H1 (cell line): ENCODE results near the gene MACROD2. TPM values are rescaled to one million over a fixed set of nuclear protein-coding genes. Genes with fewer than 3 reads are reported as not detected.

ENCODE experiments used
- CTCF ChIA-PET: fragments of 300-600 bp; sonication (Branson Sonifier 250); formaldehyde crosslinking; loops from one replicate; lab custom pipeline; 2021; ENCODE audit not compliant: partially characterized antibody; lab: Charles Lee
- POLR2A ChIA-PET: fragments of 300-600 bp; sonication (Branson Sonifier 250); formaldehyde crosslinking; loops from one replicate; lab custom pipeline; 2021; ENCODE audit warnings: inconsistent platforms; ENCODE audit not compliant: partially characterized antibody; lab: Charles Lee
- DNase-seq, 2 experiments: peaks; one replicate each; pipeline versions ENCODE4 v3.0.0 to v3.0.0-alpha.2; 2010 to 2022; ENCODE audit warnings: low spot score in 2 of 2, low read depth in 1 of 2, mixed read lengths in 1 of 2
- FAIRE-seq: peaks from 2 replicates; lab custom pipeline; 2011; peaks lifted over from hg19 to GRCh38; lab: Jason Lieb, UNC
- H2AFZ ChIP-seq: 2 replicates; pipeline ENCODE4 v1.8.1; 2012; ENCODE audit warnings: low read length, inconsistent platforms
- H2AK5ac ChIP-seq: 2 replicates; pipeline ENCODE4 v1.6.1; 2013; ENCODE audit warnings: low read depth, low read length
- H2BK120ac ChIP-seq: replicated peaks from 2 replicates; pipeline ENCODE3; 2013; ENCODE audit warnings: low read depth, low read length, inconsistent platforms
- H2BK12ac ChIP-seq: 2 replicates; pipeline ENCODE4 v1.6.1; 2013; ENCODE audit warnings: low read depth, low read length
- H2BK15ac ChIP-seq: 2 replicates; pipeline ENCODE4 v1.6.1; 2013; ENCODE audit warnings: low read length
- H2BK20ac ChIP-seq: 2 replicates; pipeline ENCODE4 v1.6.1; 2013; ENCODE audit warnings: low read length
- H2BK5ac ChIP-seq: 2 replicates; pipeline ENCODE4 v1.6.1; 2013; ENCODE audit warnings: low read depth, low read length
- H3K14ac ChIP-seq: 2 replicates; pipeline ENCODE4 v1.6.1; 2013; ENCODE audit warnings: inconsistent platforms; ENCODE audit not compliant: insufficient read length
- H3K18ac ChIP-seq: 2 replicates; pipeline ENCODE4 v1.6.1; 2013; ENCODE audit warnings: low read length; ENCODE audit errors: extremely low read depth
- H3K23ac ChIP-seq: 2 replicates; pipeline ENCODE4 v1.6.1; 2013; ENCODE audit warnings: inconsistent platforms; ENCODE audit not compliant: insufficient read length
- H3K23me2 ChIP-seq: 2 replicates; pipeline ENCODE4 v1.6.1; 2013; ENCODE audit warnings: low read depth, low read length
- H3K27ac ChIP-seq: 2 replicates; pipeline ENCODE4 v1.6.1; 2011; ENCODE audit warnings: low read depth, low read length, inconsistent platforms
- H3K27me3 ChIP-seq, 4 experiments: replicated peaks in 1 of 4; 1 replicate in 1 of 4; 2 replicates in 3 of 4; pipeline versions ENCODE4 v1.6.1 to v1.8.1; 2011 to 2013; ENCODE audit warnings: low read length in 3 of 4, mild to moderate bottlenecking in 3 of 4, inconsistent platforms in 2 of 4, mixed read lengths in 2 of 4, moderate library complexity in 1 of 4; ENCODE audit not compliant: control insufficient read depth in 3 of 4, insufficient read depth in 3 of 4; ENCODE audit errors: extremely low read depth in 1 of 4
- H3K36me3 ChIP-seq, 4 experiments: 2 replicates each; pipeline versions ENCODE4 v1.6.1 to v1.8.1; 2011 to 2013; ENCODE audit warnings: mild to moderate bottlenecking in 4 of 4, low read length in 3 of 4, moderate library complexity in 2 of 4, control low read depth in 1 of 4, inconsistent platforms in 1 of 4; ENCODE audit not compliant: insufficient read depth in 4 of 4, control insufficient read depth in 2 of 4
- H3K4ac ChIP-seq: replicated peaks from 2 replicates; pipeline ENCODE3; 2013; ENCODE audit warnings: low read length, low read depth, mixed read lengths, inconsistent platforms; ENCODE audit not compliant: insufficient read length
- H3K4me1 ChIP-seq, 4 experiments: replicated peaks in 1 of 4; 1 replicate in 1 of 4; 2 replicates in 3 of 4; pipeline versions ENCODE4 v1.6.1 to v1.8.1; 2011 to 2013; ENCODE audit warnings: low read length in 3 of 4, inconsistent platforms in 2 of 4, mixed read lengths in 1 of 4; ENCODE audit not compliant: insufficient read depth in 4 of 4, control insufficient read depth in 3 of 4
- H3K4me2 ChIP-seq, 2 experiments: 2 replicates each; pipeline versions ENCODE4 v1.6.1 to v1.8.1; 2011 to 2013; ENCODE audit warnings: low read depth in 2 of 2, low read length in 2 of 2, control low read depth in 1 of 2, inconsistent platforms in 1 of 2, mild to moderate bottlenecking in 1 of 2; ENCODE audit not compliant: insufficient read depth in 1 of 2
- H3K4me3 ChIP-seq, 4 experiments: fragments of 200-600, 300-600 bp in 1 of 4; sonication (generic), shearing (Covaris generic), sonication (Bioruptor Twin) in 1 of 4; 2 replicates each; pipeline versions ENCODE4 v1.5.1 to v1.8.1; 2011 to 2016; ENCODE audit warnings: low read length in 4 of 4, low read depth in 3 of 4, control low read depth in 2 of 4, inconsistent platforms in 2 of 4, mild to moderate bottlenecking in 2 of 4, mixed read lengths in 1 of 4, moderate library complexity in 1 of 4; ENCODE audit not compliant: insufficient read depth in 2 of 4; ENCODE audit errors: extremely low read depth in 1 of 4
- H3K56ac ChIP-seq: replicated peaks from 2 replicates; pipeline ENCODE3; 2013; ENCODE audit warnings: low read depth, mild to moderate bottlenecking, mixed read lengths, low read length, inconsistent platforms; ENCODE audit not compliant: insufficient read length
- H3K79me1 ChIP-seq: 2 replicates; pipeline ENCODE4 v1.6.1; 2013; ENCODE audit warnings: low read depth, low read length, control low read depth
- H3K79me2 ChIP-seq, 2 experiments: 2 replicates each; pipeline versions ENCODE4 v1.6.1 to v1.8.1; 2012 to 2013; ENCODE audit warnings: low read length in 2 of 2, mild to moderate bottlenecking in 2 of 2, inconsistent platforms in 1 of 2; ENCODE audit not compliant: insufficient read depth in 2 of 2, control insufficient read depth in 1 of 2
- H3K9ac ChIP-seq, 4 experiments: replicated peaks in 1 of 4; 1 replicate in 1 of 4; 2 replicates in 3 of 4; pipeline versions ENCODE4 v1.6.1 to v1.8.1; 2011 to 2013; ENCODE audit warnings: low read depth in 3 of 4, low read length in 3 of 4, control low read depth in 2 of 4, mild to moderate bottlenecking in 2 of 4, moderate library complexity in 2 of 4, inconsistent platforms in 1 of 4; ENCODE audit errors: extremely low read depth in 1 of 4
- H3K9me3 ChIP-seq, 2 experiments: 2 replicates each; pipeline versions ENCODE4 v1.6.1 to v1.8.1; 2012 to 2013; ENCODE audit warnings: mild to moderate bottlenecking in 2 of 2, moderate library complexity in 2 of 2, control low read depth in 1 of 2, inconsistent platforms in 1 of 2, low read depth in 1 of 2, low read length in 1 of 2, mixed read lengths in 1 of 2; ENCODE audit not compliant: insufficient read depth in 2 of 2
- H4K20me1 ChIP-seq, 2 experiments: replicated peaks in 1 of 2; 2 replicates each; pipeline versions ENCODE3 to v1.8.1; 2011 to 2013; ENCODE audit warnings: inconsistent platforms in 2 of 2, low read length in 2 of 2, mild to moderate bottlenecking in 1 of 2; ENCODE audit not compliant: insufficient read depth in 2 of 2, control insufficient read depth in 1 of 2
- H4K5ac ChIP-seq: 2 replicates; pipeline ENCODE4 v1.6.1; 2013; ENCODE audit warnings: low read length, low read depth, mixed read lengths, inconsistent platforms; ENCODE audit not compliant: insufficient read length
- H4K8ac ChIP-seq: 2 replicates; pipeline ENCODE4 v1.8.0; 2013; ENCODE audit warnings: mild to moderate bottlenecking, moderate library complexity, low read length, inconsistent platforms; ENCODE audit not compliant: insufficient read depth; ENCODE audit errors: extremely low read depth
- H4K91ac ChIP-seq: replicated peaks from 2 replicates; pipeline ENCODE3; 2013; ENCODE audit warnings: low read length, mixed read lengths, inconsistent platforms; ENCODE audit not compliant: insufficient read length
- BRCA1 ChIP-seq: IDR thresholded peaks from 2 replicates; pipeline ENCODE4 v1.6.1; 2012; ENCODE audit warnings: low read depth, low read length, improper control_type of control experiment
- KDM4A ChIP-seq: IDR thresholded peaks from one replicate; pipeline ENCODE4 v1.7.1; 2012; ENCODE audit warnings: low read depth, mild to moderate bottlenecking, moderate library complexity, low read length, inconsistent platforms; ENCODE audit not compliant: severe bottlenecking
- MAX ChIP-seq: IDR thresholded peaks from 2 replicates; pipeline ENCODE4 v1.6.1; 2012; ENCODE audit warnings: inconsistent platforms
- NANOG ChIP-seq: IDR thresholded peaks from 2 replicates; pipeline ENCODE4 v1.6.1; 2011; ENCODE audit warnings: low read length, low read depth, mild to moderate bottlenecking, inconsistent platforms; ENCODE audit not compliant: insufficient read depth, poor library complexity, severe bottlenecking
- WGBS, 2 experiments: shearing (Covaris generic) in 1 of 2; methylation state at CpG; one replicate each; pipeline versions ENCODE4 v1.1.6 to v1.1.7; 2013 to 2015; ENCODE audit warnings: low lambda C conversion rate in 2 of 2, mixed read lengths in 2 of 2, inconsistent platforms in 1 of 2, low coverage in 1 of 2, missing lambda C conversion rate in 1 of 2; ENCODE audit not compliant: insufficient replicate concordance in 2 of 2, insufficient coverage in 1 of 2, insufficient read length in 1 of 2; ENCODE audit errors: extremely low coverage in 1 of 2, missing lambda C conversion rate in 1 of 2; 5-methylcytosine and 5-hydroxymethylcytosine counted together
- polyA plus RNA-seq, 7 experiments: library from polyadenylated mRNA; depleted of rRNA in 3 of 7; stranded (reverse) in 5 of 7; unstranded in 2 of 7; fragments of >200 nt in 5 of 7; fragments of 200-250 nt in 2 of 7; gene quantifications; 1 replicate in 5 of 7; 2 replicates in 1 of 7; 4 replicates in 1 of 7; pipeline versions ENCODE4 v1.2.1 to v1.2.3, GENCODE V29; 2011 to 2013; ENCODE audit warnings: missing spikeins in 2 of 7, mixed read lengths in 2 of 7
- total RNA-seq: library from RNA; stranded (reverse); fragmentation: NEBNext Ultra II Directional; extraction: Animal tissue kit (Norgen Biotek cat#: 25700); gene quantifications from 2 replicates; pipeline ENCODE4 v1.2.1, GENCODE V29; 2021

Gene MACROD2
- total and polyA plus RNA-seq, 2 of the 8 experiments (the other 6 are each of a cell fraction or from before 2014, with no cell fraction given) = 0.70 to 3.9 TPM

DNA sequence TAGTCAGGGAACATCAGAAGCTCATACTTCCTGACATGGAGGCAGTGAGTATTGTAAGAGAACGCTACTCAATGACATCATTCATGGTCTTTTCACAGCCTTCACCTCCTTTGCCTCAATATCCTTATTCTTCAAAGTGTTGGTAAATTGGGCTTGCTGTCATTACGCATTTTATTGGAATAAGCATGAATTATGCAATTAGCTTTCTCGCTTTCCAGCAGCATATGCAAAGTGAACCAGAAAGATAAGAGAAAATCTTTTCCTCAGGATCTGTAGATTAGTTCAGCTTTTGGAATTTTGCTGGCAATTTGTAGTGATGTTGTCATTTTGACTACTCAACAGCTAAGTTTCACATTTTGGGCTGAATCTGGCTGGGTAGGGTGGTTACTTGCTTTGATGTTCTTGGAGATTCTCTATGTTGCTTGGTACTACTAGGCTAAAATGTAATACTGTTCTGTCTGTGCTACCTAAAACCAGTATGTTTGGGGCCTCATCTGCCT is 1565.8 kb downstream of the MACROD2 start:
- H2BK120ac ChIP-seq = no peak overlapping the region
- POLR2A ChIA-PET = no interaction called here

More for the DNA sequence above, 1565.8 kb downstream of the MACROD2 start:
- Histone ChIP-seq H4K20me1 (no peaks in the 10 kb centered on the region), H3K4me3 (peak overlapping the region in 1 of 4 experiments; percentile 34; a peak in 1 of 8 replicates), H2BK12ac (no peak overlapping the region), H2AFZ (no peak overlapping the region), H3K56ac (no peak overlapping the region), H3K4me2 (peak overlapping the region; percentile 45 to 52; a peak in 3 of 4 replicates), H3K14ac (no peak overlapping the region), H4K91ac (no peak overlapping the region), H3K9ac (no peak overlapping the region), H3K23ac (no peak overlapping the region), H3K36me3 (no peaks in the 10 kb centered on the region), H3K79me2 (no peaks in the 10 kb centered on the region), H2BK15ac (no peak overlapping the region), H3K4me1 (peaks cover 0 to 18% (median 8%) of the 10 kb centered on the region in 4 experiments; a peak in 4 of 7 replicates), H3K27ac (no peak overlapping the region), H3K9me3 (peaks cover 0 to 4% of the 10 kb centered on the region in 2 experiments; a peak in 1 of 4 replicates), H2BK5ac (no peak overlapping the region), H3K4ac (no peak overlapping the region), H3K23me2 (no peaks in the 10 kb centered on the region), H2BK20ac (no peak overlapping the region), H3K18ac (no peak overlapping the region; the same call in 1 of the 2 replicates), H3K27me3 (no peaks in the 10 kb centered on the region; a peak in 1 of 7 replicates), H4K5ac (peak overlapping the region; percentile 70), H4K8ac (no peak overlapping the region), H3K79me1 (no peaks in the 10 kb centered on the region), H2AK5ac (no peak overlapping the region)
- FAIRE-seq = no peak
- CTCF ChIA-PET = no interaction called here
- TF ChIP-seq NANOG = no peak
- TF ChIP-seq BRCA1 = no peak
- TF ChIP-seq MAX = no peak
- TF ChIP-seq KDM4A = no peak
- WGBS, 2 experiments = 78% methylated on average over 3 of the region's 3 CpGs; no CpG with 5 or more reads in 1 of the 2 experiments
- DNase-seq = no peak
